GM13976 (cell line): ENCODE results near the gene GPR183.

Source experiments
- DNase-seq: peaks from one replicate; pipeline ENCODE4 v3.0.0; 2012; ENCODE audit warnings: low spot score
- in situ Hi-C: fragments of 300-500 bp; cut with MboI; formaldehyde crosslinking; loops from one replicate; pipeline ENCODE4 v1.12.0; 2022; ENCODE audit warnings: low sequenced_read_pairs, mixed read lengths, inconsistent platforms; ENCODE audit not compliant: unreplicated experiment
- TF ChIP-seq, protein P1 (sequence below): IDR thresholded peaks from 2 replicates; pipeline ENCODE4 v1.5.1; 2012; ENCODE audit warnings: borderline replicate concordance, mild to moderate bottlenecking; ENCODE audit not compliant: insufficient read depth; ENCODE audit errors: extremely low read depth, missing control alignments, control extremely low read depth

The GPR183 gene

DNA sequence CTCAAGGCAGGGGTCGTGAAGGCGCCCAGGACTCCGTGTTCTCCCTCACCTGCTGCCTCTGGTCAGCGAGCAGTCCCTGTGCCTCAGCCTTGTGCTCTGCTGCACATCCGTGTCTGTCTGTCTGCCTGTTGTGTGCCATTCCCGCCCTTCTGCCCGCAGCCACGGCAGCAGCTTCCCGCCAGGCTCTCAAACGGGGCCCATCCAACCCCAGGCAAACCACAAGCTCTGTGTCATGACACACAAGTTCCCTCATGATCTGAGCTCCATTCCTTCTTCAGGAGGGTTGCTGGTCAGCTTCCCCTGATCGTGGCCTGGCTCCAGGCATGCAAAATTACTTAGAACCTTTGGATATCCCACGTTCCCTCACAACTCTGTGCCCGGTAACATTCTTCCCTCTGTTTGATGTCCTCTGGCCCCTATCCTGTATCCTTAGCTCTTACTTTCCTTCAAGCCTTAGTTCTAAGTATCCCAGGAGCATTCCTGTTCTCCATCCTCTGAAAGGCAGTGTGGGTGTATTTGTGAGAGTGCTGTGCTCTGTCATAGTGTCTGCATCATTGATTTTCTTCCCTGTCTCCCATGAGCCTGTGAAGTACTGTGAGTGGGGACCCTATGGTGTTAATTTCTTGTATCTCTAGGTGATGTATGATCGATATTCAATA, 3.2 kb downstream of the GPR183 start:
- DNase-seq: no peak
- in situ Hi-C loops: no loop called here
- TF ChIP-seq, protein P1, sequence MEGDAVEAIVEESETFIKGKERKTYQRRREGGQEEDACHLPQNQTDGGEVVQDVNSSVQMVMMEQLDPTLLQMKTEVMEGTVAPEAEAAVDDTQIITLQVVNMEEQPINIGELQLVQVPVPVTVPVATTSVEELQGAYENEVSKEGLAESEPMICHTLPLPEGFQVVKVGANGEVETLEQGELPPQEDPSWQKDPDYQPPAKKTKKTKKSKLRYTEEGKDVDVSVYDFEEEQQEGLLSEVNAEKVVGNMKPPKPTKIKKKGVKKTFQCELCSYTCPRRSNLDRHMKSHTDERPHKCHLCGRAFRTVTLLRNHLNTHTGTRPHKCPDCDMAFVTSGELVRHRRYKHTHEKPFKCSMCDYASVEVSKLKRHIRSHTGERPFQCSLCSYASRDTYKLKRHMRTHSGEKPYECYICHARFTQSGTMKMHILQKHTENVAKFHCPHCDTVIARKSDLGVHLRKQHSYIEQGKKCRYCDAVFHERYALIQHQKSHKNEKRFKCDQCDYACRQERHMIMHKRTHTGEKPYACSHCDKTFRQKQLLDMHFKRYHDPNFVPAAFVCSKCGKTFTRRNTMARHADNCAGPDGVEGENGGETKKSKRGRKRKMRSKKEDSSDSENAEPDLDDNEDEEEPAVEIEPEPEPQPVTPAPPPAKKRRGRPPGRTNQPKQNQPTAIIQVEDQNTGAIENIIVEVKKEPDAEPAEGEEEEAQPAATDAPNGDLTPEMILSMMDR: no peak

GRCh38 chr13:99302637-99303505, 4.3 kb downstream of the GPR183 start:
- DNase-seq: no peak
- TF ChIP-seq, protein P1: no peak
- in situ Hi-C loops: no loop called here

GRCh38 chr13:99301913-99302636, 5.1 kb downstream of the GPR183 start:
- in situ Hi-C loops: no loop called here
- TF ChIP-seq, protein P1: no peak
- DNase-seq: no peak

DNA sequence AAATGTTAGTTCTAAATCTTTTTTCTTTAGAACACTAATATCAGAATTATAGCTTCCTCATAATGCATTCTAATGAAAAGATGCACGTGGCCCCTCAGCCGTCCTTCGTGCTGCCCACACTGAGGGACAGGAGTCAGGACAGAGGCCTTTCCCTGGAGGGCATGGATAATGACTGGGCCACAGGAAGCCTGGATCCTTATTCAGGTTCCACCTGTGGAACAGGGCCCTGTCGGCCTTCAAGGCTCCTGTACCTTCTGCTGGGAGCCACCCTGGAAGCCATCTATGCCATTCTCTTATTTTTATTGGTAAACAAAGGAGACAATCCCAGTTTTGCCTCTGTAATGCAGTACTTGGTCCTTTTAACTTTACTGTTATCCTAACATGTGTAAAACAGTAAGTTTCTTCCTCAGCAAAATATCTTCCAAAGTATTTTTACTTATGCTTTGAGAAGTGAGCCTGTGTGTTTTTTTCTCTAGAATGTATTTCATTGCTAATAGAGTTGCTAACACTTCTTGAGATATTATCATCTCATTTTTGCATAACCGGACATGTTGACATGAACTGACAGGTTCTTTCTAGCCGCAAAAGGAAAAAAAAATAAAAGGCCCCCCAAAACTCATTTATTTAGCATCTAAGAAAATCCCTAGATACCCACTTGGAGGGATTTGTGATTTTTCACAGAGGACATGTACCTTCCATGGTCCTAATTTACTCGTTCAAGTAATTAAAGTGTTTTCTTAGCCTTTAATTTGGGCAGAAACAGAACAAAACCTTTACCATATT, 6.0 kb downstream of the GPR183 start:
- TF ChIP-seq, protein P1: no peak
- in situ Hi-C loops: no loop called here
- DNase-seq: no peak

GRCh38 chr13:99299920-99300341, 7.3 kb downstream of the GPR183 start:
- in situ Hi-C loops: no loop called here
- DNase-seq: no peak

More at GRCh38 chr13:99299920-99300341, 7.3 kb downstream of the GPR183 start:
- TF ChIP-seq, protein P1: no peak
